ENCODE measurements around the gene ZNF45.
"Not testable (repeated sequence)": the region's sequence is repeated elsewhere in the genome, so short reads cannot be mapped to it uniquely, and the experiment has no call there.

ZNF45 gene

DNA sequence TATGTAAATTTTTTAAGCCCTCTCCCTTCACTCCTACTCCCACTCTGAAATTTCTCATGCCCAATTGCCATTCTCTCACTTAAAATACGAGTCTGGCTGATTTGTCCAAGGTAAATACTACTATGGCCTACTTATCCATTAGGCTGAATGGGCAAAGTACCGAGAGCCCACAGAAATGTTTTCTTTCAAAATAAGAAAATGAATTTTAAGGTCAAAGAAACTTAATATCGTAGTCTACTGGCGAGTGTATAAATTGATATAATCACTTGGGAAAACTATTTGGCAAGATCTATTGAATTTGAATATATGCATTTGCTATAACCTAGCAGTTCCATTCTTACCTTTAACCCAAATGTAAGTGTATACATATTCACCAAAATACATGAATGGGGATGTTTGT is 32.7 kb downstream of the ZNF45 start:
- in situ Hi-C loops (cut with HindIII; ENCODE audit: low sequenced_read_pairs), result no loop called here

DNA sequence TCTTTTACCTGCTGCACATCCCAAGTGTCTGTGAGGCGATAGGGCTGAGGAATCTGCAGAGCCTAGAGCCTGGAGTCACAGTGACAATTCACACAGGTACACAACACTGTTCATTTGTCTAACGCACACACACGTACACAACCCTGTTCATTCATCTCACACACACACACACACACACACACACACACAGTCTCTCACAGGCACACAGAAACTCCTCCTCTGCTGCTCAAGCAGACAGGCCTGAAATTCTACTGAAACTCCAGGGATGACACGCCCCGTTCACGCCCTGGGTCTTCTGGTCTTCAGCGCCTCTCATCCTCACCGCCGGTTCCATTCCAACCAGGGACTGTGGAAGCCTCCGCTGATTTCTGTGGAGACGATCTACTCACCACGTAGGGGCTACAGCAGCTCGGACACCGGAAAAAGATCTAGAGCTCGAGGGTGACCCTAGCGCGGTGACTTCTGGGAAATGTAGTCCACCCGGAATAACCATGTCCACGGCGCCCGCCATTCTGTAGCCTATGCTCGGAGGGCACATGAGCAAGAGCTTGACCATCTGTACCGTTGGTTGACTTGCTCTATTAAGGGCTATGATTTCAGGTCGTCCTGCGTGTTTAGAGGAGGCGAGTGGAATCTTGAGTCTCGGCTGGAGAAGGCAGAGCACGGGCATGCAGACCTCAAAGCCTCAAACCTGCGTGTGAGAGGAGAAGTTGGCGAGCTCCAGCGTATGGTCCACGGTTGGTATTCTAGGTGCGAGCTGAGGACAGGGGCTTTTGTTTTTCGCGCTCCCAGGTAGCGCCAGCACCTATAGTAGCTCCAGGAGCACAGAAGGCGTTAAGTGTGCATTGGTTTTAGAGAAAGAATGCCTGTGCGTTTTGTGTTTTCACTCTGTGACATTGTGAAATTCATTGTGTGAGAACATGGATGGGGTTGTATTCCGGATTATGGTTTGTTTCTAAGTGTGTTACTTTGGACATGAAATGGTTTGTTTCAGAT is 33.4 kb downstream of the ZNF45 start:
- TF ChIP-seq, protein P1, sequence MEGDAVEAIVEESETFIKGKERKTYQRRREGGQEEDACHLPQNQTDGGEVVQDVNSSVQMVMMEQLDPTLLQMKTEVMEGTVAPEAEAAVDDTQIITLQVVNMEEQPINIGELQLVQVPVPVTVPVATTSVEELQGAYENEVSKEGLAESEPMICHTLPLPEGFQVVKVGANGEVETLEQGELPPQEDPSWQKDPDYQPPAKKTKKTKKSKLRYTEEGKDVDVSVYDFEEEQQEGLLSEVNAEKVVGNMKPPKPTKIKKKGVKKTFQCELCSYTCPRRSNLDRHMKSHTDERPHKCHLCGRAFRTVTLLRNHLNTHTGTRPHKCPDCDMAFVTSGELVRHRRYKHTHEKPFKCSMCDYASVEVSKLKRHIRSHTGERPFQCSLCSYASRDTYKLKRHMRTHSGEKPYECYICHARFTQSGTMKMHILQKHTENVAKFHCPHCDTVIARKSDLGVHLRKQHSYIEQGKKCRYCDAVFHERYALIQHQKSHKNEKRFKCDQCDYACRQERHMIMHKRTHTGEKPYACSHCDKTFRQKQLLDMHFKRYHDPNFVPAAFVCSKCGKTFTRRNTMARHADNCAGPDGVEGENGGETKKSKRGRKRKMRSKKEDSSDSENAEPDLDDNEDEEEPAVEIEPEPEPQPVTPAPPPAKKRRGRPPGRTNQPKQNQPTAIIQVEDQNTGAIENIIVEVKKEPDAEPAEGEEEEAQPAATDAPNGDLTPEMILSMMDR (IDR thresholded peaks at IDR 0.05; ENCODE audit: low read depth, low read length, missing control alignments), result no peak
- in situ Hi-C loops (cut with HindIII; ENCODE audit: low sequenced_read_pairs), result no loop called here
- H3K4me3 ChIP-seq (ENCODE audit: low read depth, low read length), result peak overlapping the region; percentile 65
- DNase-seq (ENCODE audit: low read depth), result peak; percentile 64

More for the DNA sequence above, 32.7 kb downstream of the ZNF45 start:
- TF ChIP-seq, protein P1 (IDR thresholded peaks at IDR 0.05; ENCODE audit: low read depth, low read length, missing control alignments), result no peak
- no peak overlapping the region for H3K4me3 ChIP-seq (ENCODE audit: low read depth, low read length)
- no peak for DNase-seq (ENCODE audit: low read depth)

DNA sequence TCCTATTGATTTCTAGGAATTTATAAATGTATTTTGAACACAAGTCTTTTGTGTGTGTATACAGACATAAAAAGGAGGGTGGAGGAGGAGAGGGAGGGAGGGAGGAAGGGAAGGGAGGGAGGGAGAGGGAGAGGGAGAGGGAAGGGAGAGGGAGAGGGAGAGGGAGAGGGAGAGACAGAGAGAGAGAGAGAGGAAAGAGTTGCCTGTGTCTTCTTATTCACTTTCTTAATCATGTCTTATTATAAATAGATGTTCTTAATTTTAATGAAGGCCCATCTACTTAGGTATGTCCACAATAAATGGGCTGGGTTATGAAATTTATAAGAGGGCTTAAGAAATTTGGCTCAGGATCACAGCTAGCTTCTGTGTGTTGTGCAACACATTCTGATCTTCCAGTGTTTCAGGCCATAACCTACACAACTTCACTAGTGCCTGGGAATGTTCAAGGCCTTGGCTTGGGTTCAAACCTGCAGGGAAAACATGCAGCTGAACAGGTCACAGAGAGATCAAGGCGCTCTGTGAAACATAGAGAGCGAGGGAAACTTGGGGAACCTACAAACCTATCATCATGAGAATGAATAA is 39.3 kb downstream of the ZNF45 start:
- no peak for DNase-seq (ENCODE audit: low read depth)
- in situ Hi-C loops (cut with HindIII; ENCODE audit: low sequenced_read_pairs), result no loop called here
- TF ChIP-seq, protein P1 (IDR thresholded peaks at IDR 0.05; ENCODE audit: low read depth, low read length, missing control alignments), result no peak
- no peak overlapping the region for H3K4me3 ChIP-seq (ENCODE audit: low read depth, low read length)

DNA sequence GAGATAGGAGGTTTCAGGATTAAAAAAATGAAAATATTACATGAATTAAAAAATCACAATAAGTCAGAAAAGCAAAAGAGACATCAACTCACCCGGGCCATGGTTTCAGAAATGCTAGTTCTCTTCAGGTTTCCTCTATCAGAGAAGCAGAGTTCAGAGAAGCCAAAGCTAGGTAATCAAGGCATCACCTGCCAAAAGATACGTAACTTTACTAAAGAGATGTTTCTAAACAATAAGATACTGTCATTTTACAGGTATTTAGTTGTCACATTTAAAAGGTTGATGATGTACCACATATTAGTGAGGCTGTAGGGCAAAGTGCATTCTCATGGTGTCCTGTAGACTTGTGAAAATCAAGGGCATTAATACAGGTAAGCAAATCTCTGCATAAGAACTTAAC is 51.2 kb downstream of the ZNF45 start, which contains the start of gene ZNF404:
Gene ZNF404 (minus strand): TSS at position 101 of the 400 bp plus-strand sequence.
- no peak for DNase-seq (ENCODE audit: low read depth)
- in situ Hi-C loops (cut with HindIII; ENCODE audit: low sequenced_read_pairs), result no loop called here
- TF ChIP-seq, protein P1 (IDR thresholded peaks at IDR 0.05; ENCODE audit: low read depth, low read length, missing control alignments), result no peak
- H3K4me3 ChIP-seq (ENCODE audit: low read depth, low read length), result no peak within 1 kb of the TSS

DNA sequence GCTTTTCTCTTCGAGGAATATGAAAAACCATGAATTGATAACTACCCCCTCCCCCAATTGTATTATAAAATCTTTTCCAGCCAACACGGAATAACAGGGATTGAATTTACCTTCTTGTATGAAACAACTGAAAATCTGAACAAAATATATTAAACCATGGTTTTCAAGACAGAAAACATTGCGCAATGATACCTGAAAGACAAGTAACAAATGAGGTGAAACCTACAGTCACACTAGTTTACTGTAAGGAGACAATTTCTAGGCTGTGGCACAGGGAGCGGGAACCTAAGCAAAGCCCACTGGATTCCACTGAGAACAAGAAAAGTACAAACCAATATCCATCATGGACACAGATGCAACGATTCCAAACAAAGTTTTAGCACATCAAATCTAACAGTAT is 54.6 kb downstream of the ZNF45 start:
- in situ Hi-C loops (cut with HindIII; ENCODE audit: low sequenced_read_pairs), result no loop called here
- TF ChIP-seq, protein P1 (IDR thresholded peaks at IDR 0.05; ENCODE audit: low read depth, low read length, missing control alignments), result no peak

DNA sequence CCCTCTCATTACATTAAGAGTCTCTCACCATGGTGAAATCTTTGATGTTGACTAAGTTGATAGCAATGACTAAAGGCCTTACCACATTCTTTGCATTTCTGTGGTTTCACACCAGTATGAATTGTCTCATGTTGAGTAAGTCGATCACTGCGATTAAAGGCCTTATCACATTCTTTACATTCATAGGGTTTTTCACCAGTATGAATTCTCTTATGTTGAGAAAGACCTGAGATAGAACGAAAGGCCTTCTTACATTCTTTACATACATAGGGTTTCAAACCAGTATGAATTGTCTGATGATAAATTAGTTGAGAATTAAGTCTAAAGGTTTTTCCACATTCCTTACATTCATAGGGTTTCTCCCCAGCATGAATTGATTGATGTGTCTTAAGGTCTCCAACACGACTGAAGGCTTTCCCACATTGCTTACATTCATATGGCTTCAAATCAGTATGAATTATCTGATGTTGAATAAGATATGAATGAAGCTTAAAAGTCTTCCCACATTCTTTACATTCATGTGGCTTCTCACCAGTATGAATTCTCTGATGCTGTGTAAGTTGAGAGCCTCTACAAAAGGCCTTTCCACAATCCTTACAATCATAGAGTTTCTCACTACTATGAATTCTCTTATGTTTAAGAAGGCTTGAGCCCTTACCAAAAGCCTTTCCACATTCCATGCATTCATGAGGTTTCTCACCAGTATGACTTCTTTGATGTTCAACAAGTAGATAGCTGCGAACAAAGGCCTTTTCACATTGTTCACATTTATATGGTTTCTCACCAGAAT is 62.3 kb downstream of the ZNF45 start:
- TF ChIP-seq, protein P1 (IDR thresholded peaks at IDR 0.05; ENCODE audit: low read depth, low read length, missing control alignments), result no peak
- in situ Hi-C loops (cut with HindIII; ENCODE audit: low sequenced_read_pairs), result no loop called here
- H3K4me3 ChIP-seq (ENCODE audit: low read depth, low read length), result no peak overlapping the region
- DNase-seq (ENCODE audit: low read depth), result no peak

More for the DNA sequence above, 54.6 kb downstream of the ZNF45 start:
- no peak overlapping the region for H3K4me3 ChIP-seq (ENCODE audit: low read depth, low read length)
- no peak for DNase-seq (ENCODE audit: low read depth)

DNA sequence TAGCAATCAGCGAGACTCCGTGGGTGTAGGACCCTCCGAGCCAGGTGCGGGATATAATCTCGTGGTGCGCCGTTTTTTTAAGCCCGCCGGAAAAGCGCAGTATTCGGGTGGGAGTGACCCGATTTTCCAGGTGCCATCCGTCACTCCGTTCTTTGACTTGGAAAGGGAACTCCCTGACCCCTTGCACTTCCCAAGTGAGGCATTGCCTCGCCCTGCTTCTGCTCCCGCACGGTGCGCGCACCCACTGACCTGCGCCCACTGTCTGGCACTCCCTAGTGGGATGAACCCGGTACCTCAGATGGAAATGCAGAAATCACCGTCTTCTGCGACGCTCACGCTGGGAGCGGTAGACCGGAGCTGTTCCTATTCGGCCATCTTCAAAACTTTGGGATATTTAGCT is 68.2 kb downstream of the ZNF45 start:
- H3K4me3 ChIP-seq (ENCODE audit: low read depth, low read length); DNase-seq (ENCODE audit: low read depth); in situ Hi-C loops (cut with HindIII; ENCODE audit: low sequenced_read_pairs): not testable (repeated sequence)
